ENCODE results near the gene SH3BP4.

Gene SH3BP4

GRCh38 chr2:234985608-234986245, 33.9 kb downstream of the SH3BP4 start:
- DNase-seq (ENCODE audit: low read depth) = no peak

- DNase-seq (ENCODE audit: low read depth) = no peak
These were observed 34.6 kb downstream of the SH3BP4 start for GRCh38 chr2:234986390-234986789.

- DNase-seq (ENCODE audit: low read depth) = peak; percentile 40
These were observed 35.3 kb downstream of the SH3BP4 start for GRCh38 chr2:234986876-234987720.

- no peak for DNase-seq (ENCODE audit: low read depth)
These were observed 35.9 kb downstream of the SH3BP4 start for GRCh38 chr2:234987754-234988153.

GRCh38 chr2:234988491-234988890, 36.7 kb downstream of the SH3BP4 start:
- no peak for DNase-seq (ENCODE audit: low read depth)

GRCh38 chr2:234989183-234989701, 37.4 kb downstream of the SH3BP4 start:
- DNase-seq (ENCODE audit: low read depth) = no peak

- DNase-seq (ENCODE audit: low read depth) = no peak
These were observed 38.5 kb downstream of the SH3BP4 start for GRCh38 chr2:234990300-234990699.

GRCh38 chr2:234991290-234991689, 39.5 kb downstream of the SH3BP4 start:
- no peak for DNase-seq (ENCODE audit: low read depth)

- DNase-seq (ENCODE audit: low read depth) = no peak
These were observed 40.0 kb downstream of the SH3BP4 start for GRCh38 chr2:234991793-234992192.

GRCh38 chr2:234992196-234992595, 40.4 kb downstream of the SH3BP4 start:
- no peak for DNase-seq (ENCODE audit: low read depth)

GRCh38 chr2:234992624-234993349, 41.0 kb downstream of the SH3BP4 start:
- DNase-seq (ENCODE audit: low read depth) = no peak

GRCh38 chr2:234993541-234993981, 41.7 kb downstream of the SH3BP4 start:
- no peak for DNase-seq (ENCODE audit: low read depth)

GRCh38 chr2:234994438-234995321, 42.9 kb downstream of the SH3BP4 start:
- DNase-seq (ENCODE audit: low read depth) = no peak

GRCh38 chr2:234995332-234996068, 43.7 kb downstream of the SH3BP4 start:
- DNase-seq (ENCODE audit: low read depth) = no peak

- peak; percentile 84 for DNase-seq (ENCODE audit: low read depth)
These were observed 44.5 kb downstream of the SH3BP4 start for GRCh38 chr2:234996069-234996940.

GRCh38 chr2:234996941-234997270, 45.1 kb downstream of the SH3BP4 start:
- DNase-seq (ENCODE audit: low read depth) = no peak

GRCh38 chr2:234997389-234997788, 45.6 kb downstream of the SH3BP4 start:
- no peak for DNase-seq (ENCODE audit: low read depth)

- DNase-seq (ENCODE audit: low read depth) = no peak
These were observed 46.8 kb downstream of the SH3BP4 start for GRCh38 chr2:234998404-234999211.

All from ELR (cell line).